Measurements from ENCODE around the gene UBL4A.

The UBL4A gene

GRCh38 chrX:154486396-154487207 is at the start of gene UBL4A:
Gene UBL4A (minus strand): TSS chrX:154486615. CDS start chrX:154486584, 31 bp downstream.
- Mint-ChIP-seq H3K27me3 (peaks cover 1% of the 10 kb centered on the region), H3K9me3 (no peaks in the 10 kb centered on the region), H3K36me3 (ENCODE audit: low read depth) (peaks cover 47% of the 10 kb centered on the region), H3K4me1 (ENCODE audit: low read depth) (peaks cover 43% of the 10 kb centered on the region), H3K4me3 (peak within 1 kb of the TSS; percentile 75), H3K27ac (peak within 1 kb of the TSS; percentile 79)
- intact Hi-C loops (cut with micrococcal nuclease), result no loop called here

- Mint-ChIP-seq H3K9me3 (no peaks in the 10 kb centered on the region), H3K4me1 (ENCODE audit: low read depth) (peaks cover 30% of the 10 kb centered on the region), H3K36me3 (ENCODE audit: low read depth) (peaks cover 91% of the 10 kb centered on the region), H3K27me3 (no peaks in the 10 kb centered on the region), H3K27ac (no peak overlapping the region), H3K4me3 (no peak overlapping the region)
- intact Hi-C loops (cut with micrococcal nuclease), result no loop called here
Observed at GRCh38 chrX:154535892-154536291, 49.5 kb upstream of the UBL4A start.

- H3K4me1 Mint-ChIP-seq (ENCODE audit: low read depth), result peaks cover 24% of the 10 kb centered on the region
- H3K27ac Mint-ChIP-seq, result peak overlapping the region; percentile 45
- intact Hi-C loops (cut with micrococcal nuclease), result loop anchor here (5.0 kb wide), 1 partner anchor 402 kb away; no protein-coding TSS in a partner anchor
- H3K36me3 Mint-ChIP-seq (ENCODE audit: low read depth), result peaks cover 89% of the 10 kb centered on the region
- H3K27me3 Mint-ChIP-seq, result no peaks in the 10 kb centered on the region
- H3K4me3 Mint-ChIP-seq, result no peak overlapping the region
- H3K9me3 Mint-ChIP-seq, result no peaks in the 10 kb centered on the region
Observed at GRCh38 chrX:154534526-154535322, 48.3 kb upstream of the UBL4A start.

GRCh38 chrX:154532690-154533089 is 46.3 kb upstream of the UBL4A start:
- Mint-ChIP-seq H3K27ac (no peak overlapping the region), H3K9me3 (no peaks in the 10 kb centered on the region), H3K4me1 (ENCODE audit: low read depth) (peaks cover 13% of the 10 kb centered on the region), H3K27me3 (no peaks in the 10 kb centered on the region), H3K36me3 (ENCODE audit: low read depth) (peaks cover 72% of the 10 kb centered on the region), H3K4me3 (no peak overlapping the region)
- intact Hi-C loops (cut with micrococcal nuclease), result loop anchor here (5.0 kb wide), 1 partner anchor 400 kb away; no protein-coding TSS in a partner anchor

GRCh38 chrX:154531626-154532025 is 45.2 kb upstream of the UBL4A start:
- Mint-ChIP-seq H3K27me3 (no peaks in the 10 kb centered on the region), H3K36me3 (ENCODE audit: low read depth) (peaks cover 65% of the 10 kb centered on the region), H3K4me1 (ENCODE audit: low read depth) (peaks cover 13% of the 10 kb centered on the region), H3K9me3 (no peaks in the 10 kb centered on the region), H3K4me3 (no peak overlapping the region), H3K27ac (no peak overlapping the region)
- intact Hi-C loops (cut with micrococcal nuclease), result loop anchor here (5.0 kb wide), 1 partner anchor 399 kb away; no protein-coding TSS in a partner anchor

GRCh38 chrX:154530286-154530685 is 43.9 kb upstream of the UBL4A start:
- Mint-ChIP-seq H3K27me3 (no peaks in the 10 kb centered on the region), H3K36me3 (ENCODE audit: low read depth) (peaks cover 52% of the 10 kb centered on the region), H3K4me3 (no peak overlapping the region), H3K27ac (no peak overlapping the region), H3K9me3 (no peaks in the 10 kb centered on the region), H3K4me1 (ENCODE audit: low read depth) (peaks cover 21% of the 10 kb centered on the region)
- intact Hi-C loops (cut with micrococcal nuclease), result loop anchor here (5.0 kb wide), 1 partner anchor 398 kb away; no protein-coding TSS in a partner anchor

- no peak overlapping the region for H3K4me3 Mint-ChIP-seq
- intact Hi-C loops (cut with micrococcal nuclease), result loop anchor here (5.0 kb wide), 1 partner anchor 37 kb away; the partner anchor contains the start of gene SLC10A3
- H3K9me3 Mint-ChIP-seq, result no peaks in the 10 kb centered on the region
- no peak overlapping the region for H3K27ac Mint-ChIP-seq
- no peaks in the 10 kb centered on the region for H3K27me3 Mint-ChIP-seq
- peaks cover 11% of the 10 kb centered on the region for H3K4me1 Mint-ChIP-seq (ENCODE audit: low read depth)
- peaks cover 41% of the 10 kb centered on the region for H3K36me3 Mint-ChIP-seq (ENCODE audit: low read depth)
Observed at GRCh38 chrX:154529206-154529612, 42.8 kb upstream of the UBL4A start.

- H3K4me1 Mint-ChIP-seq (ENCODE audit: low read depth), result peaks cover 11% of the 10 kb centered on the region
- no peaks in the 10 kb centered on the region for H3K9me3 Mint-ChIP-seq
- H3K27me3 Mint-ChIP-seq, result no peaks in the 10 kb centered on the region
- peaks cover 20% of the 10 kb centered on the region for H3K36me3 Mint-ChIP-seq (ENCODE audit: low read depth)
- H3K4me3 Mint-ChIP-seq, result peak overlapping the region; percentile 64
- intact Hi-C loops (cut with micrococcal nuclease), result loop anchor here (5.0 kb wide), 1 partner anchor 35 kb away; the partner anchor contains the start of gene SLC10A3
- H3K27ac Mint-ChIP-seq, result peak overlapping the region; percentile 78
Observed at GRCh38 chrX:154526901-154527675, 40.7 kb upstream of the UBL4A start.

- peaks cover 11% of the 10 kb centered on the region for H3K4me1 Mint-ChIP-seq (ENCODE audit: low read depth)
- no peak overlapping the region for H3K4me3 Mint-ChIP-seq
- no peak overlapping the region for H3K27ac Mint-ChIP-seq
- peaks cover 7% of the 10 kb centered on the region for H3K36me3 Mint-ChIP-seq (ENCODE audit: low read depth)
- H3K27me3 Mint-ChIP-seq, result no peaks in the 10 kb centered on the region
- H3K9me3 Mint-ChIP-seq, result no peaks in the 10 kb centered on the region
- intact Hi-C loops (cut with micrococcal nuclease), result loop anchor here (5.0 kb wide), 1 partner anchor 34 kb away; the partner anchor contains the start of gene SLC10A3
Observed at GRCh38 chrX:154525606-154526490, 39.4 kb upstream of the UBL4A start.

GRCh38 chrX:154519389-154519788 is 33.0 kb upstream of the UBL4A start:
- no peaks in the 10 kb centered on the region for H3K27me3 Mint-ChIP-seq
- H3K4me1 Mint-ChIP-seq (ENCODE audit: low read depth), result peaks cover 12% of the 10 kb centered on the region
- no peaks in the 10 kb centered on the region for H3K36me3 Mint-ChIP-seq (ENCODE audit: low read depth)
- H3K27ac Mint-ChIP-seq, result no peak overlapping the region
- H3K4me3 Mint-ChIP-seq, result no peak overlapping the region
- no peaks in the 10 kb centered on the region for H3K9me3 Mint-ChIP-seq
- intact Hi-C loops (cut with micrococcal nuclease), result no loop called here

GRCh38 chrX:154517101-154517781 is 30.8 kb upstream of the UBL4A start:
- Mint-ChIP-seq H3K4me3 (no peak overlapping the region), H3K9me3 (no peaks in the 10 kb centered on the region), H3K4me1 (ENCODE audit: low read depth) (peaks cover 27% of the 10 kb centered on the region), H3K27ac (peak overlapping the region; percentile 92), H3K36me3 (ENCODE audit: low read depth) (peaks cover 7% of the 10 kb centered on the region), H3K27me3 (no peaks in the 10 kb centered on the region)
- intact Hi-C loops (cut with micrococcal nuclease), result no loop called here

- Mint-ChIP-seq H3K9me3 (no peaks in the 10 kb centered on the region), H3K4me3 (peak overlapping the region; percentile 85), H3K27me3 (no peaks in the 10 kb centered on the region), H3K27ac (peak overlapping the region; percentile 92), H3K36me3 (ENCODE audit: low read depth) (peaks cover 7% of the 10 kb centered on the region), H3K4me1 (ENCODE audit: low read depth) (peaks cover 27% of the 10 kb centered on the region)
- intact Hi-C loops (cut with micrococcal nuclease), result no loop called here
Observed at GRCh38 chrX:154516656-154517100, 30.3 kb upstream of the UBL4A start.
